Amygdala (tissue), 56 donors: ENCODE data around the gene MRPL38.
"Not testable (repeated sequence)": the region's sequence is repeated elsewhere in the genome, so short reads cannot be mapped to it uniquely, and the experiment has no call there.

Source experiments
- DNase-seq, 56 donors: peaks; one replicate each; lab custom pipeline; 2025; lab: John Stamatoyannopoulos, UW

The MRPL38 gene

DNA sequence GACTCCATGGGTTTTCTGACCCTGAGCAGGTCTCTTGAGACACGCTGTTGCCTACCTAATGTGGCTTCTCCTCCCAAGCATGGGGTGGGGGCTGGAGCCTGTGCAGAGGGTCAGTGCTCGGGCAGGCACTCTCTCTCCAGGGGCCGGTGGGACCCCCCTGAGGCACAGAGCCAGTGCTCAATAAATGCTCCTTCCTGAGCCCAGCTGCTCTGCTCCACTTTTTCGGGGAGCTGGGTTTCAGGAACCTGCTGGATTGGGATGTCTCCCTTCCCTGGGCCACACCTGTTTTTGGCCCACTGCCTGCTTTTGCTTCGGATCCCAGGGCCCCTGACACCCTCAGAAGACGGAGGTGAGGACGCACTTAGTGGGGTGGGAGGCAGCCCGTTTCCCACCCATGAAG is 6.6 kb downstream of the MRPL38 start:
- DNase-seq = no peak

DNA sequence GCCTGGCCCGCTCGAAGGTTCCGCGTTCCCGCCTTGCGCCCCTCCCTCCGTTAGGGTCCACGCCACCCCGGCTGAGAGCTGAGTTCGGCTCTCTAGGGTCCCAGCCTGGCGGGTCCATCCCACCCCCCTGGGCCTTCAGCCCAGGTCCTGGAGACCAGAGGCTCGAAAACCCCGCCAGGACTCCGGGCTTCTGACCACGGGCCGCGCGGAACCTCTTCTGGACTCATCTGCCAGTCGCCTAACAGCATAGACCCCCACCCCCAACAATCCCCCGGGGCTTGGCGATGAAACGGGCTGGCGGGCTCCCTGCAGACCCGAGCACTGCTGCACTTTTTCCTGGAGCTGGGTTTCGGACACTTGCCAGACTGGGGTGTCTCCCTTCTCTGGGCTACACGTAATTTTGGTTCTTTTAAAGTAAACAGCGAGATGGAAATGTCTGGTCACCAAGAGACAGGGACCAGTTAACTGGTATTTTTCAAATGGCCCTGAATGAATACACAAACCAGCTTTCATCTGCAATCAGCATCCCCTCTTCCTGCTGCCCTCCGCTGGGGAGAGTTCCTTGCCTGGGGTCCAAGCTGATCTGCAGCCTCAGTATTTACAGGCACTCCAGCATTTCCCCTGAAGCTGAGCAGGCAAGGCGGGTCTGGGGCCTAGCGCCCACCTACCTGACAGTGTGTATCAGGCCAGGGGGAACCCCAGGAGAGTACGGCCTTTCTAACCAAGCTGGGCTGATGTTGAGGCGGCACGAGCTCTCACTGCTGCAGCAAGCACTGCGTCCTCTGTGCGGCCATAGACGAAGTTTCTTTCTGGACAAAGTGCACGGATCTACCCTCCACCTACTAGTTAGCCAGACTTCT is 7.3 kb downstream of the MRPL38 start:
- DNase-seq = peak in 8 of 56 donors; percentile 17 to 66 (median 48)

DNA sequence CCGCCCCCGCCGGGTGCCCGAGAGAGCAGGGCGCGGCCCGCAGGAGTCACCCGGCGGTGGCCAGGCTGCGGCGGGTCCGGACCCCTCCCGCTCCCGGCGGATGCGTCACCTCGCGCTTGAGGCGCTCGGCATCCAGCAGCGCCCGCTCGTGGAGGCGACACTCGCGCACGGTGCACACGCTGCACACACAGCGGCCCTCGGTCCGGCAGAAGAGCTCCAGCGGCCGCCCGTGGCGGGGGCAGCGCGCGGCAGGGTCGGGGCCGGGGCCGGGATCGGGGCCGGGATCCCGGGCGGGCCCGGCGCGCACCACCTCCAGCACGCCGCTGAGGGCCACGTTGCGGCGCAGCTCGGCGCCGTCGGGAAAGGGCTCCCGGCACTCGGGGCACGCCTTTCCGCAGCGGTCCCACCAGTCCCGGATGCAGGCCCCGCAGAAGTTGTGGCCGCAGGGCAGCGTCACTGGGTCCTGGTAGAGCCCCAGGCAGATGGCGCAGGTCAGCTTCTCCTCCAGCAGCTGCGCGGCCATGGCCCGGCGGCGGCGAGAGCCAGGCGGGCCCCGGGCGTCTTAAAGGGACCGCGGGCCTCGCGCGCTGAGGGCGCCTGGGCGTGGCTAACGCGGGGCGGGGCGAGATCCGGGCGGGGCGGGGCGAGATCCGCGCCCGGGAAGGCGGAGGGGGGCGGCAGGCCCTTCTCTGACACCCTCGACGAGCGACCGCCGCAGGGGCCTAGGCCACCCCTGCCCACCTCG is 8.1 kb downstream of the MRPL38 start, which contains the start of gene TRIM65:
TSS of gene TRIM65 (minus strand) at position 537 of the 745 bp plus-strand sequence. CDS start at position 523, 14 bp downstream.
- peak in 51 of 56 donors; percentile 31 to 87 (median 69) for DNase-seq

DNA sequence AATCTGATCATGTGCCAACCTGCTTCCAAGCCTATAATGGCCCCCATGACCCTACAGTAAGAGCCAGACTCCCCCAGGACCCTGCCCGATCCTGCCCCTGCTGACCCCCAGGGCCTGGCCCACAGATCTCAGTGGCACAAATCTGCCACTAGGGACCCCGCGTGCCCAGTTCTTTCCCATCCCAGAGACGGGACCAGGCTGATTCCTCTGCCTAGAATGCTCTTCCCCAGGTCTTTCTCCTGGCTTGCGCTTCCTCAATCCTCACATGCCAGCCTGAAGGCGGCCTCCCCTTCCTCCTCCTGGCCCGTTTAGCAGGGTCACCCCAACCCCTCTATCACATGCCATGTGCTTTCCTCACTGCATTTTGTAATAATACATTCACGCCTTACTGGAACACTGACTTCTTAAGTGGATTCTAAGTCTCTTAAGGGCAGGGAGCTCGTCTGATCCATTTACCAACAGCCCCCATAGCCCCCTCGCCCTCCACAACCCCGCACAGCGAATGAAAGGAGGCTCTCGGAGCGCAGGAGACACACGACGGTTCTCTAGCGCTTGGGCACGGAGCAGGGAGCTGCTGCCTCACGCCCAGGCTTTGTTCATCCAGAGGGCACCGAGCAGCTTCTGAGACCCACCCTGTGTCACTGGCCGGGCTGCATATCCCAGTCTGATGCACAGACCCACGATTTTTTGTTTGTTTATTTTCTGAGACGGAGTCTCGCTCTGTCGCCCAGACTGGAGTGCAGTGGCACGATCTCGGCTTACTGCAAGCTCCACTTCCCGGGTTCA is 9.1 kb downstream of the MRPL38 start:
- DNase-seq = no peak

DNA sequence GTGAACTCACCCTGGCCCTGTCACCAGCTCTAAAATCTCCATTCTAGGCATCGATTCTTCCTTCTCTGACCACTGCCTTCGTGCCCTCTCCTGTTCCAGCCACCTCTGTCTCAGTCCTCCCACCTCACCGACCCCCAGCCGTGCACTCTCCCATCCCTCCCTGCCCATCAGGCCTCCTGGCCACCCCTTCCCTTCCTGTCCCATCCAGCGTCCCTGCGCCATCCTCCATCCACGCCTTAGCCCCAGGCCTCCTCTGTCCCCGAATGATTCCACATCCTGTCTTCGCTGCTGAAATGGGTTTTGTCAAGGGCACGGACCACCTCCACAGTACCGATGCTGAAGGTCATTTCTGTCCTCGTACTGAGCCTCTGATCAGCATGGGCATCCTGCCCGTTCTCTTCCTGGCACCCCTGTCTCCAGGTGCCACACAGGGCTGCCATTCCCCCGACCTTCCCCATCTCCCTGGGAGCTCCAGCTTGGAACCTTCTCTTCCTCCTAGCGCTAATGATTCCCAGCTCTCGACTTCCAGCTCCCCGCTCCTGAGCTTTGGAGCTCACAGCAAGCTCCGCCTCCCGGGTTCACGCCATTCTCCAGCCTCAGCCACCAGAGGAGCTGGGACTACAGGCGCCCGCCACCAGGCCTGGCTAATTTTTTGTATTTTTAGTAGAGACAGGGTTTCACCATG is 10.5 kb downstream of the MRPL38 start:
- DNase-seq = no peak

DNA sequence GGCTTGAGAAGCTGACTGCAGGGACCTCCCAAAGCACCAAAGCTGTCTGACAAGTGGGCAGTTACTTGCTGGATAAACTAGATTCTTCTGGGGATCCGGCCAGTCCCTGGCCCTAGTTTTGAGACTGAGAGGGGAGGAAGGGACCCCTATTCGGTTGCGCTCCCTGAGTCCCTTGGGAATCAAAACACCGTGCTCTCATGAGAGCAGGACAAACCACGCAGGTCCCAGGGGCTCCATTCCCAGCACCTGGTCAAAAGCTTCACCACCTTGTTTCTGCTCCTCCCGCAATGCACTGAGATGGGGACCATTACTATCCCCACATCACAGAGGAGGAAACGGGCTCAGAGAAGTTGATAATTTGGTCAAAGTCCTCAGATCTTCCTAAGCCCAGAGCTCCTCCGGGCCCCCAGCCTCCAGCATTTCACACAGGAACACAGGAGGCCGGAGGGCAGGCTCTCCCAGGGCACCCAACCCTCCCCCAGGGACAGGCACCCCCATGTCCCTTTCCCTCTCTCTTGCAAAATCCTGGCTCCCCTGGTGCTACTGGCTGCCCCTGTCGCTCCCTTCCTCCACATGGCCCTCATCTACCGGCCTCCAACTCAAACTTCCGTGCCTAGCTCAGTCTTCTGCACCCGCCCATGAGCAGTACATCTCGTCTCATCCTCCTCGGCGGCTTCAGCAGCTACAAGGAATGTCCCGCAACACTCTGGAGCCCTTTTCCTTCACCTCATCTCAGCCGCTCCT is 11.2 kb downstream of the MRPL38 start:
- no peak for DNase-seq

DNA sequence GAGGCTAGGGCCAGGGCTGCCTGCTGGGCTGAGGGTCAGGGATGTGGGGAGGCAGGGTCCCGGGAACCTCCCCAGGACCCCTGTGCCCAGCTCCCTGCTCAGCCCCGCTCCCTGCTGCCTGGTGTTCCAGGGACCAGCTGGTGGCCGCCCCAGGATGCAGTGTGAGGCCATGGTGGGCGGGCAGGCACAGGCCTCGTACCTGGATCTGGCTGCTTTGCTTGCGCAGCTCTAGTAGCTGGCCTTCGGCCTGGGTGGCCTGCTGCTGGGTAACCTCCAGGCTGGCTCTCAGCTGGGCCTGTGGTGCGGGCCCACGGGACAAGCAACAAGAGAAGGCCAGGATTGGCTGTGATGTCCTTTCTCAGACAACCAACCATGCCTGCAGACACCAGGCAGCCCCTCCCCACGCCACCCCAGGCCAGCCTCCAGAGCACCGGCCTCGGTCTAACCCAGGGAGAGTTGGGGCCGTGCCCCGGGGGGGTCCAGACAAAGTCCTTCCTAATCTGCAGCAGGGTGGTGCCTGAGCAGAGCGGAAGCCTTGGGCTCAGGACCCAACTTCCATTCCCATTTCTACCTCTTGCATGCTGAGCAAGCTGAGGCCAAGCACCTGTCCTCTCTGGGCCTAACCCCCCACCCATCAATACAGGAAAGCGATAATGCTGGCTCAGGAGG is 12.0 kb downstream of the MRPL38 start:
- peak in 19 of 56 donors; percentile 14 to 78 (median 48) for DNase-seq

DNA sequence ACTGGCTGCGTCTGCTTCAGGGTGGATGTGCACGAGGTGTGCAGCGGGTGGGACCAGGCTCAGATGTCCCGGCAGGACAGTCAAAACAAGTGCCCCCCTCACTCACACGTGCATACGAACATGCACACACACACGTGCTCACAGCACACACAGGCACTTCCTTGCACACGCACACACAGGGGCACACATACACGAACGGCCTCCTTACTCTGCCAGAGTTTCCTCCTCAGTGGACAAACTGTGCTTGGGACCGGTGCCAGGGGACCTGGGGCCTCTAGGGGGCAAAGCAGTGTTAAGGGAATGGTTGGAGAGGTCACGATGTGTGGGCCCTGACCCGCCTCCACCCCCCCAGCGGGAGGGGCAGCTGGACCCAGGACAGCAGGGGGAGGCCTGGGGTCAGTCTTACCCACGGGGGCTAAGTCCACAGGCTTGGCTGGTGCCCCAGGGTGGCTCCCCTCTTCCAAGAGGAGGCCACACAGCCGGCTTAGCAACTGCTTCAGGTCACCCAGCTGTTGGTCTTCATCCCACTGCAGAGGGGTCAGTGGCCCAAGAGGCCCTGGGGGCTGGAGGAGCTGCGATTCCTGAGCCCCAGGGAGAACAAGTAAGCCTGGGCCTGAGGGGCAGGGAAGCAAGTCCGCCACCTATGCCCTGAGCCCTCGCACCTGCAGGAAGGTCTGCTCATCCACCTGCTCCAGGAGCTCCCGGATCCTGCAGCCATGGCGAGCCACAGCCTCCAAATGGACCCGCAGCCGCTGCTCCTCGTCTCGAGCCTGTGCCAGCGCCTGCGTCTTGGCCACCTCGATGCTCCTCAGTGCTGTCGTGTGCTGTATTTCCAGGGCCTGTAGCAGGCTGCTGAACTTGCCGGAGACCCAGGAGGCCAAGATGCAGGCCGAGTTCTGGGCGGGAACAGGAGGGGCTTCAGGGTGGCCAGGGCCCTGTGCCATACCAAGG is 12.8 kb downstream of the MRPL38 start:
- DNase-seq = no peak

DNA sequence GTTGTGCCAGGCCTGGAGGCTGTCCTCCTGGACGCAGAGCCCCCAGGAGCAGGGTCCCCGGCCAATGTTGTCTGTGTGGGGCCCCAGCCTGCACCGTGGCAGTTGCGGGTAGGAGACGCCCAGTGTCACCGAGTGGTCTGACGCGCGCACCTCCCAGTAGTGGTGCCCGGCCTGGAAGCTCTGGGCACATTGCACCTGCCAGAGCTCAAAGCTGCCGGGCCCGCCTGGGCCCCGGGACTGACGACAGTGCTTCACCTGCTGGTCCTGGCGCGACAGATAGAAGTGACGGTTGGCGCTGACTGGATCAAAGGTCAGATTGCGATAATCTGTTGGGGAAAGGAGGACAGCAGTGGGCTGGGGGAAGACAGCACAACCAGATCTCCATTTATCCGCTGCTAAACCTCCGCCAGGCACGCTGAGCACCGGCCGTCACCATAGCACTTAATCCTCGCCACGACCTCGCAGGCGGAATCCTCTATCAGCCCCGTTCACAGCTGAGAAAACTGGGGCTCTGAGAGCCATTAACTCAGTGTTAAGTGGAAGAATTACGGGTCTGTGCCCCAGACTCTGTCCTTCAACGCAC is 13.6 kb downstream of the MRPL38 start:
- no peak for DNase-seq

DNA sequence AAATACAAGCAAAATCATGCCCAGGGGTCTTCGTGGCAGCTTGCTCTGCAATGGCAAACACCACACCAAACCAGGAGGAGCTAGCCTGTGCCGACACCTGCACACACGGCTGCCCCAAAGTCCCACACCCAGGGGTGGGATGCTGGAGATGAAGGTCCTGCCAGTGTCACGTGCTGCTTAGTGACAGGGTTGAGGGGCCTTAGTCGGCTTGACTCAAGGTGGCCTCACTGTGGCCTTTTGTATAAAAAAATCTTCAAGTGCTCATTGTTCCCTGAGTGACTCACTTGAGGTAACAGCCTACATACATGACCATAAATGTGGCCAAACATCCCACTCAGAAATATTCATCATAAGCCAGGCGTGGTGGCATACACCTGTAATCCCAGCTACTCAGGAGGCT is 15.2 kb downstream of the MRPL38 start:
- no peak for DNase-seq

DNA sequence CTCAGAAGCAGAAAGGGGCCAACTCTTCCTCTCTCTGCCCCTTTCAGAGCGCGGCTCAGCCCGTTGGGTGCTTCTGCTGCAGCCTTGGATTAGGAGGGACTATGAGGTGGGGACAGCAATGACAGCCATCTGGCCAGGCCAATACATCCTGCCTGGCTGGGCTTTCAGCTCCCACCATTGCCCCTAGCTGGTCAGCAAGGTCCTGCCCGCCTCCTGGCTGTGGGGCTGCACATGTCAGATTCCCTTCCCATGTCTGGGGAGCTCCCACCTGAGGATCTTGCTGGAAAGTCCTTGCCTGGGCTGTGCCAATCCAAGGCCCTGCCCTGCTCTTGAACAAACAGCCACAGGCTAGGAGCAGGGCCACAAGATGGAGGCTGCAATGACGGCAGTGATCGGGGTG is 16.2 kb downstream of the MRPL38 start:
- no peak for DNase-seq

DNA sequence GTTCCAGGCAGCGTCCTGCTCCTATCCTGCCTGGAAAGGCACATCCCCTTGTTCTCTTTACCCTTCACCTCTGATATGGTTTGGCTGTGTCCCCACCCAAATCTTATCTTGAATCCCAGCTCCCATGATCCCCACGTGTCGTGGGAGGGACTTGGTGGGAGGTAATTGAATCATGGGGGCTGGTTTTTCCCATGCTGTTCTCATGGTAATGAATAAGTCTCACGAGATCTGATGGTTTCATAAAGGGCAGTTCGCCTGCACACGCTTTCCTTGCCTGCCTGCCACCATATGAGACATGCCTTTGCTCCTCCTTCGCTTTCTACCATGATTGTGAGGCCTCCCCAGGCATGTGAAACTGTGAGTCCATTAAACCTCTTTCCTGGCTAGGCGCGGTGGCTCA is 18.8 kb downstream of the MRPL38 start:
- not testable (repeated sequence) for DNase-seq

DNA sequence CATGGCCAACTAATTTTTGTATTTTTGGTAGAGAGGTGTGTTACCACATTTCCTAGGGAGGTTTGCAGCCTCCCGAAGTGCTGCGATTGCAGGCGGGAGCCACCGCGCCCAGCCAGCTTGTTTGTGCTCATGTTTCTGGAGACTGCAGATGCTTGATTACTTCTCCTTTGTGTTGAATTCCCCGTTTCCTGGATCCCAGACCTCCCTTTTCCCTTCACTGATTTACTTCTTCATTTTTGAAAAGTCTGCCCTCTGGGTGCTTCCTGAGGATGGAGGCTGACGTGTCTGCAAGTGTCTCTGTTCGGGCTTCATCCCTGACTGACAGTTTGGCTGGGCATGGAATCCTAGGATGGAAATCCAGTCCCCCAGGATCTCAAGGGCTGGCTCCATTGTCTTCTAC is 19.3 kb downstream of the MRPL38 start:
- no peak for DNase-seq

DNA sequence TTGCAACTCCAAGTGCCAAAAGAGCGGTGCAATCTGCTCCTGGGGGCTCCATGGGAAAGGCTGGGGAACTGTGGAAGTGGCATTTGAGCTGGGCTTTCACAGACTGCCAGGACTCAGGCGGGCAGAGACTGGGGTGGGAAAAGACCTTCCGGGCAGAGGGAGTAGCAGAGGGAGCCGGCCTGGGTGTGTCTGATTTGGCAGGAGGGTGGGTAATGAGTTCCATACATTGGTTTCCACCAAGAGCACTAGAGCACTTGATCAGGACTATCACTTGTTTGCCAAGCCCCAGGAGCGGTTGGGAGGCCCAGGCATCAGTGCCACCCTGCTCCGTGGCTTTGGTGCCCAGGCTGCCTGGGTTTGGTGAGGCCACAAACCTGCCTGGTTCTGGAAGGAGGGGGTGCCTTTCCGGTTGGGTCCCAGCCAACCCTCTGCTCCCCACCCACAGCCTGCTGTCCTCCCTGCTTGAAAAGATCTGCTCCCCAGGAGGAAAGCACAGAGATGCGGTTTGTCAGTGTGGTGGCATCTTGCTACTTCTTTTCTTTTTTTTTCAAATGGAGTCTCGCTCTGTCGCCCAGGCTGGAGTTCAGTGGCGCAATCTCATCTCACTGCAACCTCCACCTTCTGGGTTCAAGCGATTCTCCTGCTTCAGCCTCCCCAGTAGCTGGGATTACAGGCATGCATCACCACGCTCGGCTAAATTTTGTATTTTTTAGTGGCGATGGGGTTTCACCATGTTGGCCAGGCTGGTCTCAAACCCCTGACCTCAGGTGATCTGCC is 22.8 kb downstream of the MRPL38 start:
- DNase-seq = no peak

DNA sequence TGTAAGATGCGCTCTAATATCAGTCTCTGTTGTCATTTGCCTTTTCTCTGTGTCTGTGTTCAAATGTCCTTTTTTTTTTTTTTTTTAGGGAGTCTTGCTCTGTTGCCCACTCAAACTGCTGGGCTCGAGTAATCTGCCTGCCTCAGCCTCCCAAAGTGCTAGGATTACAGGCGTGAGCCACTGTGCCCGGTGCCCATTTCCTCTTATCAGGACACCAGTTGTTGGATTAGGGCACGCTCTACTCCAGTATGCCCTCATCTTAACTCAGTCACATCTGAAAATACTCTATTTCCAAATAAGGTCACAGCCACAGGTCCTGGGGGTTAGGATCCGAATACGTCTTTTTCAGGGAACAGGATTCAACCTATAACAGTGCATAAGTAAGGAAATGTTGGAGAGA is 24.4 kb downstream of the MRPL38 start:
- DNase-seq = no peak

DNA sequence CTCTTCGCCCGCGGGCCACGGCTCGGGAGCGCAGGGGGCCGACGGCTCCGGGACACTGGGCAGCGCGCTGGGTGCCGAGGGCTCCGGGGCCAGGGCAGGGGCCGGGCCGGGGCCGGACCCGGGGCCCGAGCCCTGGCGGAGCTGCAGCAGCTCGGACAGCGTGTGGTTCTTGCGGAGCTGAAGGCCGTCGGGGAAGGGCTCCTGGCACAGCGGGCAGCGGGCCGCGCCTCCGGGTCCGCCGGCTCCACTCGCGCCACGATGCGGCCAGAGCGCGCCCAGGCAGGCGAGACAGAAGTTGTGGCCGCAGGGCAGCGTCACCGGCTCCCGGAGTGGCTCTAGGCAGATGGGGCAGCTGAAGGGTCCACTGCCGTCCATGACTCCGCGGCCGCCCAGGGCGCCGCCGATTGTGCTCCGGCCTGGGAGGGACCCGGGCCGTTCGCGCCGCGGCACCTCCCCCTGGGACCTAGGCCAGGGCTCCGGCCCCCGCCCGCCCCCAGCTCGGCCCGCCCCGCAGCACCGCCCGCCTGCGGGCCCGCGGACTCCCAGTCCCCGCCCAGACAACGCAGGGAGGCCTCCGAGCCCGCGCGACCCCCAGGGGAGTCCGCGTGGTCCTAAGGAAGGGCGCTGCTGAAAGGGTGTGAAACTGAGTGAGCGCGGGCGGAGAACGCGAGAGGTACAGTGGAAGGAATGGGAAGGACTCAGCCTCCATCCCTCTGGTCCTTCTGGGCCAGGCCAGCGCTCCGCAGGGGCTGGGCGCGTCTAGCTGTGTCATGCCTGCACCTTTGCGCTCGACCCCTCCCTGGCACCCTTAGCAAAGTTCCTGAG is 26.3 kb downstream of the MRPL38 start, which contains the start of gene TRIM47:
TSS of gene TRIM47 (minus strand) at position 408 of the 825 bp plus-strand sequence. CDS start at position 375, 33 bp downstream.
- DNase-seq = peak in 37 of 56 donors; percentile 31 to 80 (median 53)
